ENCODE data around the gene SLC4A1. TPM values are rescaled to one million over a fixed set of nuclear protein-coding genes. Genes with fewer than 3 reads are reported as not detected.

SLC4A1 gene
- total and polyA plus RNA-seq, 2 of the 13 experiments (the other 11 are each of a cell fraction or from before 2014, with no cell fraction given), result not detected

- TF ChIP-seq FOXC1 (CRISPR knock-in tag; IDR thresholded peaks at IDR 0.05; ENCODE audit: borderline replicate concordance) (no peak), ZNF563 (CRISPR knock-in tag; IDR thresholded peaks at IDR 0.05) (no peak), TFAP4 (IDR thresholded peaks at IDR 0.05; ENCODE audit: borderline replicate concordance, low read depth) (no peak), ZNF143 (CRISPR knock-in tag; IDR thresholded peaks at IDR 0.05) (no peak), ZNF709 (CRISPR knock-in tag; IDR thresholded peaks at IDR 0.05) (no peak)
Measured at GRCh38 chr17:44273607-44274006, 5.7 kb upstream of the SLC4A1 start (continued).

- Histone ChIP-seq H3K9me3 (ENCODE audit: low read length) (no peaks in the 10 kb centered on the region), H3K36me3 (replicated peaks in 1 of 2; ENCODE audit: control insufficient read depth in 1 of 2, insufficient read depth in 2 of 2, low read length in 2 of 2) (no peaks in the 10 kb centered on the region), H3K4me3 (replicated peaks in 1 of 3; ENCODE audit: insufficient read depth in 1 of 3, low read depth in 2 of 3, low read length in 3 of 3) (no peak overlapping the region), H3K79me2 (ENCODE audit: insufficient read depth, low read length) (no peaks in the 10 kb centered on the region), H2AFZ (ENCODE audit: low read length) (no peak overlapping the region), H3K27ac (ENCODE audit: extremely low read length, insufficient read depth, low read length) (no peak overlapping the region), H4K20me1 (ENCODE audit: insufficient read depth, low read length) (no peaks in the 10 kb centered on the region), H3K27me3 (ENCODE audit: control insufficient read depth in 1 of 2, insufficient read depth in 2 of 2, low read length in 2 of 2) (peaks cover 7 to 60% of the 10 kb centered on the region in 2 experiments), H3K4me2 (ENCODE audit: low read depth, low read length) (no peak overlapping the region), H3K4me1 (ENCODE audit: insufficient read depth, low read length) (0 out of 2 replicates have a peak, but pooled peaks cover 4% of the 10 kb centered on the region), H3K9ac (ENCODE audit: insufficient read depth, low read depth, low read length) (no peak overlapping the region)
- BruUV-seq (replicated peaks), result no TSS peak
- 28% methylated on average over 5 of the region's 6 CpGs for WGBS (ENCODE audit: low lambda C conversion rate)
- ATAC-seq (no peak; the same call in 2 of the 3 replicates), FAIRE-seq (no peak), DNase-seq (ENCODE audit: low spot score) (no peak)
- POLR2A ChIA-PET, result no interaction called here
- intact Hi-C loops (cut with micrococcal nuclease; ENCODE audit: unreplicated experiment), result loop anchor here (10.0 kb wide), 1 partner anchor 52 kb away; the partner anchor contains the start of gene SLC25A39
- in situ Hi-C loops (cut with HindIII; ENCODE audit: extremely low pct_ligation_motif_present, low pct_unique_long_range_greater_than_20kb), result no loop called here
- CTCF ChIA-PET (ENCODE audit: low intra/inter-chr PET ratio, low total read pairs), result no interaction called here
- TF ChIP-seq PITX1 (CRISPR knock-in tag; IDR thresholded peaks at IDR 0.05) (no peak), MBNL3 (CRISPR knock-in tag; conservative IDR thresholded peaks at IDR 0.05) (no peak), ZNF296 (CRISPR knock-in tag; conservative IDR thresholded peaks at IDR 0.05) (no peak), ZBTB21 (CRISPR knock-in tag; IDR thresholded peaks at IDR 0.05) (no peak), HDAC2 (CRISPR knock-in tag; IDR thresholded peaks at IDR 0.05) (no peak)
Measured at GRCh38 chr17:44272954-44273353, 5.0 kb upstream of the SLC4A1 start.
